ENCODE data around the gene TAF10. TPM values are rescaled to one million over a fixed set of nuclear protein-coding genes. Genes with fewer than 3 reads are reported as not detected.

The TAF10 gene
- total RNA-seq, 1 donor from 2014 or later, result 112 TPM

- no peak overlapping the region for H3K27ac ChIP-seq
- H3K9me3 ChIP-seq, result no peaks in the 10 kb centered on the region
- no peak for TF ChIP-seq CTCF (IDR thresholded peaks at IDR 0.05)
- peaks cover 5% of the 10 kb centered on the region for H3K36me3 ChIP-seq
- H3K4me1 ChIP-seq, result peaks cover 37% of the 10 kb centered on the region
- intact Hi-C loops (cut with DNase I), result no loop called here
- H3K27me3 ChIP-seq (ENCODE audit: low read depth), result no peaks in the 10 kb centered on the region
- no peak overlapping the region for H3K4me3 ChIP-seq
- DNase-seq (no peak), ATAC-seq (no peak)
These were observed 28.3 kb upstream of the TAF10 start for GRCh38 chr11:6640036-6640984.

- H3K9me3 ChIP-seq, result no peaks in the 10 kb centered on the region
- ATAC-seq (no peak), DNase-seq (no peak)
- no peak overlapping the region for H3K4me3 ChIP-seq
- H3K27me3 ChIP-seq (ENCODE audit: low read depth), result no peaks in the 10 kb centered on the region
- H3K36me3 ChIP-seq, result peaks cover 5% of the 10 kb centered on the region
- TF ChIP-seq CTCF (IDR thresholded peaks at IDR 0.05), result no peak
- H3K4me1 ChIP-seq, result peaks cover 49% of the 10 kb centered on the region
- H3K27ac ChIP-seq, result no peak overlapping the region
- intact Hi-C loops (cut with DNase I), result no loop called here
These were observed 26.4 kb upstream of the TAF10 start for GRCh38 chr11:6638429-6638828.

- Histone ChIP-seq H3K9me3 (no peaks in the 10 kb centered on the region), H3K27me3 (ENCODE audit: low read depth) (no peaks in the 10 kb centered on the region), H3K4me1 (peaks cover 49% of the 10 kb centered on the region), H3K36me3 (peaks cover 8% of the 10 kb centered on the region), H3K27ac (no peak overlapping the region), H3K4me3 (no peak overlapping the region)
- intact Hi-C loops (cut with DNase I), result no loop called here
- DNase-seq (no peak), ATAC-seq (peak; percentile 78 to 88)
- TF ChIP-seq CTCF (IDR thresholded peaks at IDR 0.05), result no peak
These were observed 25.9 kb upstream of the TAF10 start for GRCh38 chr11:6637871-6638270.

GRCh38 chr11:6636480-6636879 lies 24.5 kb upstream of the TAF10 start:
- H3K4me1 ChIP-seq, result peaks cover 49% of the 10 kb centered on the region
- no peak for ATAC-seq
- H3K4me3 ChIP-seq, result no peak overlapping the region
- peak overlapping the region; percentile 78 for H3K27ac ChIP-seq
- no peak for DNase-seq
- H3K27me3 ChIP-seq (ENCODE audit: low read depth), result no peaks in the 10 kb centered on the region
- intact Hi-C loops (cut with DNase I), result no loop called here
- H3K9me3 ChIP-seq, result no peaks in the 10 kb centered on the region
- no peak for TF ChIP-seq CTCF (IDR thresholded peaks at IDR 0.05)
- peaks cover 22% of the 10 kb centered on the region for H3K36me3 ChIP-seq

GRCh38 chr11:6635082-6635932 lies 23.3 kb upstream of the TAF10 start:
- Histone ChIP-seq H3K4me3 (no peak overlapping the region), H3K9me3 (no peaks in the 10 kb centered on the region), H3K27ac (peak overlapping the region; percentile 78), H3K4me1 (peaks cover 49% of the 10 kb centered on the region), H3K27me3 (ENCODE audit: low read depth) (no peaks in the 10 kb centered on the region), H3K36me3 (peaks cover 29% of the 10 kb centered on the region)
- DNase-seq (peak; percentile 56), ATAC-seq (peak; percentile 56 to 64)
- intact Hi-C loops (cut with DNase I), result no loop called here
- TF ChIP-seq CTCF (IDR thresholded peaks at IDR 0.05), result no peak
